ENCODE measurements around the gene KASH5. TPM values are rescaled to one million over a fixed set of nuclear protein-coding genes. Genes with fewer than 3 reads are reported as not detected.

Gene KASH5
- total and polyA plus RNA-seq, 4 donors: not detected

DNA sequence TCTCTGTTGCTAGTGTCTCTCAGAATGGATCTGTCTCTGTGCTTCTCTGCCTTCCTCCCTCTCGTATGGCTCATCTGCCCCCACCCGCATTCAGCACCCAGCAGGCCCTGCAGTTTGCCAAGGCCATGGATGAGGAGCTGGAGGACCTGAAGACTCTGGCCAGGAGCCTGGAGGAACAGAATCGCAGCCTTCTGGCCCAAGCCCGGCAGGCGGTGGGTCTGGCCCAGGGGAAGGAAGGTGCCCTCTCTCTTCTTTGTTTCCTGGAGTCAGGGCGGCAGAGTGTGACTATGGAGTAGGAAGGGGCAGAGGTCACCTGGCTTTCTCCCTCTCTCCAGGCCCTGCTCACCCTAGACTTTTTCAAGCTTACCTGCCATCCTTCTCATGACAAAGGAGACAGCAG is 10.9 kb downstream of the KASH5 start:
- peaks cover 0 to 2% (median 0%) of the 10 kb centered on the region in 4 donors for H3K27me3 ChIP-seq (ENCODE audit: control insufficient read depth in 4 of 4, insufficient read depth in 4 of 4, low read length in 3 of 4)
- DNase-seq (ENCODE audit: low spot score): no peak
- H3K36me3 ChIP-seq (ENCODE audit: control insufficient read depth in 4 of 4, insufficient read depth in 3 of 4, low read depth in 1 of 4, low read length in 3 of 4): no peaks in the 10 kb centered on the region
- no peak overlapping the region for H3K27ac ChIP-seq (ENCODE audit: low read depth in 1 of 2, low read length in 2 of 2)
- WGBS: 89% methylated on average over 6 of the region's 6 CpGs
- H3K4me3 ChIP-seq (ENCODE audit: low read depth in 1 of 3, low read length in 3 of 3): no peak overlapping the region
- H3K9me3 ChIP-seq (ENCODE audit: control insufficient read depth in 4 of 4, low read length in 3 of 4): no peaks in the 10 kb centered on the region
- no peaks in the 10 kb centered on the region for H3K4me1 ChIP-seq (ENCODE audit: control insufficient read depth in 4 of 4, insufficient read depth in 4 of 4, low read length in 3 of 4)
- no peak overlapping the region for H3K9ac ChIP-seq (ENCODE audit: low read depth in 1 of 2, low read length in 2 of 2)
- TF ChIP-seq, protein P1, sequence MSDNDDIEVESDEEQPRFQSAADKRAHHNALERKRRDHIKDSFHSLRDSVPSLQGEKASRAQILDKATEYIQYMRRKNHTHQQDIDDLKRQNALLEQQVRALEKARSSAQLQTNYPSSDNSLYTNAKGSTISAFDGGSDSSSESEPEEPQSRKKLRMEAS (IDR thresholded peaks at IDR 0.05): no peak
- no peak for TF ChIP-seq YY1 (IDR thresholded peaks at IDR 0.05)
- TF ChIP-seq RAD21 (IDR thresholded peaks at IDR 0.05): no peak
- TF ChIP-seq, protein P2, sequence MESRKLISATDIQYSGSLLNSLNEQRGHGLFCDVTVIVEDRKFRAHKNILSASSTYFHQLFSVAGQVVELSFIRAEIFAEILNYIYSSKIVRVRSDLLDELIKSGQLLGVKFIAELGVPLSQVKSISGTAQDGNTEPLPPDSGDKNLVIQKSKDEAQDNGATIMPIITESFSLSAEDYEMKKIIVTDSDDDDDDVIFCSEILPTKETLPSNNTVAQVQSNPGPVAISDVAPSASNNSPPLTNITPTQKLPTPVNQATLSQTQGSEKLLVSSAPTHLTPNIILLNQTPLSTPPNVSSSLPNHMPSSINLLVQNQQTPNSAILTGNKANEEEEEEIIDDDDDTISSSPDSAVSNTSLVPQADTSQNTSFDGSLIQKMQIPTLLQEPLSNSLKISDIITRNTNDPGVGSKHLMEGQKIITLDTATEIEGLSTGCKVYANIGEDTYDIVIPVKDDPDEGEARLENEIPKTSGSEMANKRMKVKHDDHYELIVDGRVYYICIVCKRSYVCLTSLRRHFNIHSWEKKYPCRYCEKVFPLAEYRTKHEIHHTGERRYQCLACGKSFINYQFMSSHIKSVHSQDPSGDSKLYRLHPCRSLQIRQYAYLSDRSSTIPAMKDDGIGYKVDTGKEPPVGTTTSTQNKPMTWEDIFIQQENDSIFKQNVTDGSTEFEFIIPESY (IDR thresholded peaks at IDR 0.05): no peak
- no peak for TF ChIP-seq FOXA2 (IDR thresholded peaks at IDR 0.05)
- no peak for TF ChIP-seq NR2F2 (IDR thresholded peaks at IDR 0.05)
- no peak for TF ChIP-seq JUND (IDR thresholded peaks at IDR 0.05)
- TF ChIP-seq FOXA1 (IDR thresholded peaks at IDR 0.05): no peak
- no peak for TF ChIP-seq HNF4G (IDR thresholded peaks at IDR 0.05)
- no peak for TF ChIP-seq SP1 (IDR thresholded peaks at IDR 0.05)
- TF ChIP-seq, protein P3, sequence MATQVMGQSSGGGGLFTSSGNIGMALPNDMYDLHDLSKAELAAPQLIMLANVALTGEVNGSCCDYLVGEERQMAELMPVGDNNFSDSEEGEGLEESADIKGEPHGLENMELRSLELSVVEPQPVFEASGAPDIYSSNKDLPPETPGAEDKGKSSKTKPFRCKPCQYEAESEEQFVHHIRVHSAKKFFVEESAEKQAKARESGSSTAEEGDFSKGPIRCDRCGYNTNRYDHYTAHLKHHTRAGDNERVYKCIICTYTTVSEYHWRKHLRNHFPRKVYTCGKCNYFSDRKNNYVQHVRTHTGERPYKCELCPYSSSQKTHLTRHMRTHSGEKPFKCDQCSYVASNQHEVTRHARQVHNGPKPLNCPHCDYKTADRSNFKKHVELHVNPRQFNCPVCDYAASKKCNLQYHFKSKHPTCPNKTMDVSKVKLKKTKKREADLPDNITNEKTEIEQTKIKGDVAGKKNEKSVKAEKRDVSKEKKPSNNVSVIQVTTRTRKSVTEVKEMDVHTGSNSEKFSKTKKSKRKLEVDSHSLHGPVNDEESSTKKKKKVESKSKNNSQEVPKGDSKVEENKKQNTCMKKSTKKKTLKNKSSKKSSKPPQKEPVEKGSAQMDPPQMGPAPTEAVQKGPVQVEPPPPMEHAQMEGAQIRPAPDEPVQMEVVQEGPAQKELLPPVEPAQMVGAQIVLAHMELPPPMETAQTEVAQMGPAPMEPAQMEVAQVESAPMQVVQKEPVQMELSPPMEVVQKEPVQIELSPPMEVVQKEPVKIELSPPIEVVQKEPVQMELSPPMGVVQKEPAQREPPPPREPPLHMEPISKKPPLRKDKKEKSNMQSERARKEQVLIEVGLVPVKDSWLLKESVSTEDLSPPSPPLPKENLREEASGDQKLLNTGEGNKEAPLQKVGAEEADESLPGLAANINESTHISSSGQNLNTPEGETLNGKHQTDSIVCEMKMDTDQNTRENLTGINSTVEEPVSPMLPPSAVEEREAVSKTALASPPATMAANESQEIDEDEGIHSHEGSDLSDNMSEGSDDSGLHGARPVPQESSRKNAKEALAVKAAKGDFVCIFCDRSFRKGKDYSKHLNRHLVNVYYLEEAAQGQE (IDR thresholded peaks at IDR 0.05): no peak
- no peak for TF ChIP-seq TAF1 (conservative IDR thresholded peaks at IDR 0.05)
- TF ChIP-seq, protein P4, sequence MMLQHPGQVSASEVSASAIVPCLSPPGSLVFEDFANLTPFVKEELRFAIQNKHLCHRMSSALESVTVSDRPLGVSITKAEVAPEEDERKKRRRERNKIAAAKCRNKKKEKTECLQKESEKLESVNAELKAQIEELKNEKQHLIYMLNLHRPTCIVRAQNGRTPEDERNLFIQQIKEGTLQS (IDR thresholded peaks at IDR 0.05): no peak
- TF ChIP-seq RXRA (IDR thresholded peaks at IDR 0.05): no peak
- no peak for TF ChIP-seq EGR1 (IDR thresholded peaks at IDR 0.05; ENCODE audit: low read depth in 2 of 2)

DNA sequence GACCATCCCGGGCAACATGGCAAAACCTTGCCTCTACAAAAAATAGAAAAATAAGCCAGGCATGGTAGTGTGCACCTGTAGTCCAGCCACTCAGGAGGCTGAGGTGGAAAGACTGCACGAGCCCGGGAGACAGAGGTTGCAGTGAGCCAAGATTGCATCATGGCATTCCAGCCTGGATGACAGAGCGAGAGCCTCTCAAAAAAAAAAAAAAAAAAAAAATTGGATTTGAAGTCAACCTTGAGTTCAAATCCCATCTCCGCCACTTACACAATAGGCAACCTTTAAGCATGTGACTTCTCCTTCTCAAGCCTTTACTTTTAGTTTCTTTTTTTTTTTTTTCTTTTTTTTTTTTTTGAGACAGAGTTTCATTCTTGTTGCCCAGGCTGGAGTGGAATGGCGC is 12.0 kb downstream of the KASH5 start:
- Histone ChIP-seq H3K9ac (ENCODE audit: low read depth in 1 of 2, low read length in 2 of 2) (no peak overlapping the region), H3K27ac (ENCODE audit: low read depth in 1 of 2, low read length in 2 of 2) (no peak overlapping the region), H3K36me3 (ENCODE audit: control insufficient read depth in 4 of 4, insufficient read depth in 3 of 4, low read depth in 1 of 4, low read length in 3 of 4) (no peaks in the 10 kb centered on the region), H3K4me3 (ENCODE audit: low read depth in 1 of 3, low read length in 3 of 3) (no peak overlapping the region), H3K4me1 (ENCODE audit: control insufficient read depth in 4 of 4, insufficient read depth in 4 of 4, low read length in 3 of 4) (no peaks in the 10 kb centered on the region), H3K27me3 (ENCODE audit: control insufficient read depth in 4 of 4, insufficient read depth in 4 of 4, low read length in 3 of 4) (peaks cover 0 to 2% (median 0%) of the 10 kb centered on the region in 4 donors), H3K9me3 (ENCODE audit: control insufficient read depth in 4 of 4, low read length in 3 of 4) (no peaks in the 10 kb centered on the region)
- WGBS: 76% methylated on average over 6 of the region's 6 CpGs
- TF ChIP-seq, protein P2 (IDR thresholded peaks at IDR 0.05): no peak
- TF ChIP-seq YY1 (IDR thresholded peaks at IDR 0.05) (no peak), EGR1 (IDR thresholded peaks at IDR 0.05; ENCODE audit: low read depth in 2 of 2) (no peak), TAF1 (conservative IDR thresholded peaks at IDR 0.05) (no peak), HNF4A (conservative IDR thresholded peaks at IDR 0.05) (no peak), JUND (IDR thresholded peaks at IDR 0.05) (no peak), HNF4G (IDR thresholded peaks at IDR 0.05) (no peak), NR2F2 (IDR thresholded peaks at IDR 0.05) (no peak), RAD21 (IDR thresholded peaks at IDR 0.05) (no peak)
- TF ChIP-seq, protein P5, sequence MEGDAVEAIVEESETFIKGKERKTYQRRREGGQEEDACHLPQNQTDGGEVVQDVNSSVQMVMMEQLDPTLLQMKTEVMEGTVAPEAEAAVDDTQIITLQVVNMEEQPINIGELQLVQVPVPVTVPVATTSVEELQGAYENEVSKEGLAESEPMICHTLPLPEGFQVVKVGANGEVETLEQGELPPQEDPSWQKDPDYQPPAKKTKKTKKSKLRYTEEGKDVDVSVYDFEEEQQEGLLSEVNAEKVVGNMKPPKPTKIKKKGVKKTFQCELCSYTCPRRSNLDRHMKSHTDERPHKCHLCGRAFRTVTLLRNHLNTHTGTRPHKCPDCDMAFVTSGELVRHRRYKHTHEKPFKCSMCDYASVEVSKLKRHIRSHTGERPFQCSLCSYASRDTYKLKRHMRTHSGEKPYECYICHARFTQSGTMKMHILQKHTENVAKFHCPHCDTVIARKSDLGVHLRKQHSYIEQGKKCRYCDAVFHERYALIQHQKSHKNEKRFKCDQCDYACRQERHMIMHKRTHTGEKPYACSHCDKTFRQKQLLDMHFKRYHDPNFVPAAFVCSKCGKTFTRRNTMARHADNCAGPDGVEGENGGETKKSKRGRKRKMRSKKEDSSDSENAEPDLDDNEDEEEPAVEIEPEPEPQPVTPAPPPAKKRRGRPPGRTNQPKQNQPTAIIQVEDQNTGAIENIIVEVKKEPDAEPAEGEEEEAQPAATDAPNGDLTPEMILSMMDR (IDR thresholded peaks at IDR 0.05; ENCODE audit: low read depth, low read length, missing input control): no peak
- TF ChIP-seq, protein P3 (IDR thresholded peaks at IDR 0.05): no peak
- TF ChIP-seq, protein P4 (IDR thresholded peaks at IDR 0.05): no peak
- DNase-seq (ENCODE audit: low spot score): no peak
